C4-2B (cell line): Measurements from ENCODE around the gene SIAH3.

Experiments
- ZFX ChIP-seq: fragments of 450-650 bp; IDR thresholded peaks from 2 replicates; pipeline ENCODE4 v1.6.1; 2017
- TF ChIP-seq, protein P1 (sequence below): fragments of 450-650 bp; conservative IDR thresholded peaks from 2 replicates; pipeline ENCODE4 v1.5.1; 2017; ENCODE audit warnings: mild to moderate bottlenecking

DNA sequence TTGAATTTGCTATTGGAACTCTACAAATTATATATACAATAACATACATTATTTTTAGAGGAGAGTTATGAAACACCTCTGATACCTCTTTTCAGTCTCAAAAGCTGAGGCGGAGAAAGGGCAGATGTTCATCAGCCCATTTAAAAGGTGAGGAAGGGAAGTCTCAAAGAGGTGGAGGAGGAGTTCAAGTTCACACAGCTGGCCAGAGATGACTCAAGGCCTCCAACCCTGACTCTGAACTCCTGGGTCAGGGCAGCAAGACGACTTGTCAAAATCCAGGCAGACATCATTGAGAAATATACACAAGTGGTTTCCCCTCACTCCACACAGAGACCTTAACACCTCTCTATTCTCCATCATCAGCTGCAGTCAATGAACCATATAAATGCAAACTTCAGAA is 2.1 kb downstream of the SIAH3 start:
- TF ChIP-seq, protein P1, sequence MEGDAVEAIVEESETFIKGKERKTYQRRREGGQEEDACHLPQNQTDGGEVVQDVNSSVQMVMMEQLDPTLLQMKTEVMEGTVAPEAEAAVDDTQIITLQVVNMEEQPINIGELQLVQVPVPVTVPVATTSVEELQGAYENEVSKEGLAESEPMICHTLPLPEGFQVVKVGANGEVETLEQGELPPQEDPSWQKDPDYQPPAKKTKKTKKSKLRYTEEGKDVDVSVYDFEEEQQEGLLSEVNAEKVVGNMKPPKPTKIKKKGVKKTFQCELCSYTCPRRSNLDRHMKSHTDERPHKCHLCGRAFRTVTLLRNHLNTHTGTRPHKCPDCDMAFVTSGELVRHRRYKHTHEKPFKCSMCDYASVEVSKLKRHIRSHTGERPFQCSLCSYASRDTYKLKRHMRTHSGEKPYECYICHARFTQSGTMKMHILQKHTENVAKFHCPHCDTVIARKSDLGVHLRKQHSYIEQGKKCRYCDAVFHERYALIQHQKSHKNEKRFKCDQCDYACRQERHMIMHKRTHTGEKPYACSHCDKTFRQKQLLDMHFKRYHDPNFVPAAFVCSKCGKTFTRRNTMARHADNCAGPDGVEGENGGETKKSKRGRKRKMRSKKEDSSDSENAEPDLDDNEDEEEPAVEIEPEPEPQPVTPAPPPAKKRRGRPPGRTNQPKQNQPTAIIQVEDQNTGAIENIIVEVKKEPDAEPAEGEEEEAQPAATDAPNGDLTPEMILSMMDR = no peak
- TF ChIP-seq ZFX = no peak
